ENCODE results near the gene CEACAM19. TPM values are rescaled to one million over a fixed set of nuclear protein-coding genes. Genes with fewer than 3 reads are reported as not detected.

Gene CEACAM19
- total and polyA plus RNA-seq, 2 of the 4 experiments (the other 2 are of a cell fraction), result 0.72 to 9.3 TPM

GRCh38 chr19:44646049-44646416 is 25.2 kb upstream of the CEACAM19 start:
- TSS peak; percentile 41 for BruUV-seq (replicated peaks)
- Histone ChIP-seq H3K36me3 (ENCODE audit: control insufficient read depth, insufficient read depth, low read length) (peaks cover 39% of the 10 kb centered on the region), H3K9me3 (ENCODE audit: control insufficient read depth, insufficient read depth, low read length) (no peaks in the 10 kb centered on the region), H2AFZ (replicated peaks; ENCODE audit: low read length, poor library complexity) (no peak overlapping the region), H2BK120ac (ENCODE audit: low read depth, low read length) (no peak overlapping the region), H3K4me2 (ENCODE audit: low read depth, low read length) (peak overlapping the region; percentile 40; the same call in 1 of the 2 replicates), H3K4me1 (ENCODE audit: control insufficient read depth, insufficient read depth, low read length) (peaks cover 16% of the 10 kb centered on the region), H3K27me3 (ENCODE audit: control insufficient read depth, insufficient read depth, low read length) (no peaks in the 10 kb centered on the region), H4K5ac (ENCODE audit: low read depth, low read length) (no peak overlapping the region), H4K8ac (ENCODE audit: low read depth in 2 of 2, low read length in 2 of 2) (no peak overlapping the region), H3K9me1 (ENCODE audit: insufficient read depth, low read length) (peaks cover 37% of the 10 kb centered on the region), H3K9ac (ENCODE audit: low read depth, low read length) (no peak overlapping the region), H3K14ac (replicated peaks; ENCODE audit: low read depth, low read length) (no peak overlapping the region), H2BK15ac (ENCODE audit: low read depth, low read length) (no peak overlapping the region), H3K18ac (ENCODE audit: low read depth, low read length) (no peak overlapping the region), H2AK5ac (ENCODE audit: low read depth, low read length) (no peak overlapping the region; the same call in 1 of the 2 replicates), H2AK9ac (replicated peaks; ENCODE audit: low read depth, low read length, poor library complexity) (no peak overlapping the region), H3K23ac (ENCODE audit: low read depth, low read length) (0 out of 2 replicates have a peak overlapping the region, but pooled peaks have one; percentile 2), H3K56ac (ENCODE audit: extremely low read depth, insufficient read depth, low read length) (no peak overlapping the region), H3K4ac (ENCODE audit: low read depth, low read length) (no peak overlapping the region), H4K91ac (ENCODE audit: insufficient read depth, low read depth, low read length) (no peak overlapping the region), H2BK20ac (ENCODE audit: low read depth, low read length) (no peak overlapping the region), H4K20me1 (ENCODE audit: insufficient read depth, low read length) (peaks cover 54% of the 10 kb centered on the region), H2BK5ac (ENCODE audit: low read depth, low read length, poor library complexity, severe bottlenecking) (no peak overlapping the region), H3K79me1 (ENCODE audit: low read depth in 1 of 2, low read length in 2 of 2) (peaks cover 47 to 74% of the 10 kb centered on the region in 2 experiments), H3K27ac (ENCODE audit: insufficient read depth, low read length) (no peak overlapping the region), H3K4me3 (ENCODE audit: insufficient read depth, low read depth, low read length) (no peak overlapping the region; the same call in 1 of the 2 replicates)
- ChIA-PET POLR2A (ENCODE audit: unreplicated experiment) (no interaction called here), CTCF (interaction anchor here (1.7 kb wide), 1 partner anchor 75 kb away, joined by 6 read pairs; no protein-coding TSS in a partner anchor)
- ATAC-seq (ENCODE audit: low read depth), result no peak
- WGBS, 2 experiments (ENCODE audit: extremely low coverage in 2 of 2, insufficient read length in 1 of 2), result 100% methylated on average over 1 of the region's 3 CpGs; no CpG with 5 or more reads in 1 of the 2 experiments
- dilution Hi-C loops (cut with HindIII; ENCODE audit: low sequenced_read_pairs, unreplicated experiment), result no loop called here
- no peak for DNase-seq
- in situ Hi-C loops (cut with MboI; ENCODE audit: low sequenced_read_pairs), result no loop called here
- no peak for TF ChIP-seq CTCF (conservative IDR thresholded peaks at IDR 0.05; ENCODE audit: low read depth, low read length)
- no peak for TF ChIP-seq RAD21 (IDR thresholded peaks at IDR 0.05; ENCODE audit: low read length)
- no peak for TF ChIP-seq MXI1 (IDR thresholded peaks at IDR 0.05; ENCODE audit: borderline replicate concordance, low read depth, low read length)
- no peak for TF ChIP-seq FOS (IDR thresholded peaks at IDR 0.05; ENCODE audit: low read depth, low read length)
- TF ChIP-seq USF2 (IDR thresholded peaks at IDR 0.05; ENCODE audit: low read depth, low read length), result no peak
- no peak for TF ChIP-seq BHLHE40 (IDR thresholded peaks at IDR 0.05; ENCODE audit: low read depth, low read length)
- no peak for TF ChIP-seq MAZ (IDR thresholded peaks at IDR 0.05; ENCODE audit: borderline replicate concordance, low read depth, low read length)
- no peak for TF ChIP-seq RFX5 (IDR thresholded peaks at IDR 0.05; ENCODE audit: low read depth, low read length)
- TF ChIP-seq MAFK (IDR thresholded peaks at IDR 0.05; ENCODE audit: low read depth, low read length), result no peak
- intact Hi-C loops (cut with micrococcal nuclease), result no loop called here

Data from IMR-90 (cell line).